ENCODE data around the gene KAT2A. TPM values are rescaled to one million over a fixed set of nuclear protein-coding genes. Genes with fewer than 3 reads are reported as not detected.
A peak's percentile ranks its signal among the peaks of the same experiment; 100 is the strongest.

Gene KAT2A
- total RNA-seq, 3 donors from 2014 or later = 22.7 to 55.8 (median 54.4) TPM

- Histone ChIP-seq H3K4me3 (peak overlapping the region; percentile 76 to 84 (median 83)), H3K9me3 (no peaks in the 10 kb centered on the region), H3K27ac (no peak overlapping the region), H3K4me1 (peaks cover 0 to 4% of the 10 kb centered on the region in 2 donors), H3K36me3 (no peaks in the 10 kb centered on the region), H3K27me3 (no peaks in the 10 kb centered on the region)
- no peak for DNase-seq (ENCODE audit: low spot score in 2 of 2)
- intact Hi-C loops (cut with DNase I; ENCODE audit: low total_unique reads) = no loop called here
- TF ChIP-seq POLR2AphosphoS5 (IDR thresholded peaks at IDR 0.05) = no peak
- no peak for TF ChIP-seq CTCF (IDR thresholded peaks at IDR 0.05)
- TF ChIP-seq POLR2A (IDR thresholded peaks at IDR 0.05) = no peak
Measured at GRCh38 chr17:42120161-42120769, 902 bp downstream of the KAT2A start.

GRCh38 chr17:42119301-42119700 is 1.9 kb downstream of the KAT2A start:
- no peak for DNase-seq (ENCODE audit: low spot score in 2 of 2)
- H3K9me3 ChIP-seq = no peaks in the 10 kb centered on the region
- no peaks in the 10 kb centered on the region for H3K27me3 ChIP-seq
- peaks cover 0 to 4% of the 10 kb centered on the region in 2 donors for H3K4me1 ChIP-seq
- no peaks in the 10 kb centered on the region for H3K36me3 ChIP-seq
- TF ChIP-seq POLR2AphosphoS5 (IDR thresholded peaks at IDR 0.05) (no peak), CTCF (IDR thresholded peaks at IDR 0.05) (no peak), POLR2A (IDR thresholded peaks at IDR 0.05) (no peak)
- no peak overlapping the region for H3K4me3 ChIP-seq
- no peak overlapping the region for H3K27ac ChIP-seq
- intact Hi-C loops (cut with DNase I; ENCODE audit: low total_unique reads) = no loop called here

- Histone ChIP-seq H3K27me3 (no peaks in the 10 kb centered on the region), H3K4me3 (no peak overlapping the region), H3K9me3 (no peaks in the 10 kb centered on the region), H3K36me3 (no peaks in the 10 kb centered on the region), H3K4me1 (peaks cover 0 to 4% of the 10 kb centered on the region in 2 donors), H3K27ac (no peak overlapping the region)
- intact Hi-C loops (cut with DNase I; ENCODE audit: low total_unique reads) = no loop called here
- DNase-seq (ENCODE audit: low spot score in 2 of 2) = no peak
- no peak for TF ChIP-seq POLR2AphosphoS5 (IDR thresholded peaks at IDR 0.05)
- TF ChIP-seq POLR2A (IDR thresholded peaks at IDR 0.05) = no peak
- peak in 1 of 3 donors; percentile 13 for TF ChIP-seq CTCF (IDR thresholded peaks at IDR 0.05)
Measured at GRCh38 chr17:42118545-42118944, 2.6 kb downstream of the KAT2A start.

GRCh38 chr17:42118126-42118510 is 3.0 kb downstream of the KAT2A start:
- TF ChIP-seq POLR2AphosphoS5 (IDR thresholded peaks at IDR 0.05) = no peak
- TF ChIP-seq CTCF (IDR thresholded peaks at IDR 0.05) = no peak
- no peak for TF ChIP-seq POLR2A (IDR thresholded peaks at IDR 0.05)
- intact Hi-C loops (cut with DNase I; ENCODE audit: low total_unique reads) = no loop called here
- no peak for DNase-seq (ENCODE audit: low spot score in 2 of 2)
- Histone ChIP-seq H3K27ac (no peak overlapping the region), H3K4me3 (no peak overlapping the region), H3K4me1 (peaks cover 2 to 6% of the 10 kb centered on the region in 2 donors), H3K9me3 (no peaks in the 10 kb centered on the region), H3K27me3 (no peaks in the 10 kb centered on the region), H3K36me3 (no peaks in the 10 kb centered on the region)

GRCh38 chr17:42117397-42118125 is 3.6 kb downstream of the KAT2A start:
- Histone ChIP-seq H3K9me3 (no peaks in the 10 kb centered on the region), H3K27ac (no peak overlapping the region), H3K4me3 (no peak overlapping the region), H3K36me3 (no peaks in the 10 kb centered on the region), H3K27me3 (no peaks in the 10 kb centered on the region), H3K4me1 (peaks cover 6 to 10% of the 10 kb centered on the region in 2 donors)
- no peak for TF ChIP-seq POLR2A (IDR thresholded peaks at IDR 0.05)
- no peak for TF ChIP-seq POLR2AphosphoS5 (IDR thresholded peaks at IDR 0.05)
- no peak for TF ChIP-seq CTCF (IDR thresholded peaks at IDR 0.05)
- intact Hi-C loops (cut with DNase I; ENCODE audit: low total_unique reads) = no loop called here
- DNase-seq (ENCODE audit: low spot score in 2 of 2) = no peak

Data from breast epithelium (tissue), 4 donors.